H1 (cell line): ENCODE measurements around the gene ZRANB3. TPM values are rescaled to one million over a fixed set of nuclear protein-coding genes. Genes with fewer than 3 reads are reported as not detected.

Experiments
- CTCF ChIA-PET: fragments of 300-600 bp; sonication (Branson Sonifier 250); formaldehyde crosslinking; loops from one replicate; lab custom pipeline; 2021; ENCODE audit not compliant: partially characterized antibody; lab: Charles Lee
- POLR2A ChIA-PET: fragments of 300-600 bp; sonication (Branson Sonifier 250); formaldehyde crosslinking; loops from one replicate; lab custom pipeline; 2021; ENCODE audit warnings: inconsistent platforms; ENCODE audit not compliant: partially characterized antibody; lab: Charles Lee
- DNase-seq, 2 experiments: peaks; one replicate each; pipeline versions ENCODE4 v3.0.0 to v3.0.0-alpha.2; 2010 to 2022; ENCODE audit warnings: low spot score in 2 of 2, low read depth in 1 of 2, mixed read lengths in 1 of 2
- FAIRE-seq: peaks from 2 replicates; lab custom pipeline; 2011; peaks lifted over from hg19 to GRCh38; lab: Jason Lieb, UNC
- H2AFZ ChIP-seq: 2 replicates; pipeline ENCODE4 v1.8.1; 2012; ENCODE audit warnings: low read length, inconsistent platforms
- H2AK5ac ChIP-seq: 2 replicates; pipeline ENCODE4 v1.6.1; 2013; ENCODE audit warnings: low read depth, low read length
- H2BK120ac ChIP-seq: replicated peaks from 2 replicates; pipeline ENCODE3; 2013; ENCODE audit warnings: low read depth, low read length, inconsistent platforms
- H2BK12ac ChIP-seq: 2 replicates; pipeline ENCODE4 v1.6.1; 2013; ENCODE audit warnings: low read depth, low read length
- H2BK15ac ChIP-seq: 2 replicates; pipeline ENCODE4 v1.6.1; 2013; ENCODE audit warnings: low read length
- H2BK20ac ChIP-seq: 2 replicates; pipeline ENCODE4 v1.6.1; 2013; ENCODE audit warnings: low read length
- H2BK5ac ChIP-seq: 2 replicates; pipeline ENCODE4 v1.6.1; 2013; ENCODE audit warnings: low read depth, low read length
- H3K14ac ChIP-seq: 2 replicates; pipeline ENCODE4 v1.6.1; 2013; ENCODE audit warnings: inconsistent platforms; ENCODE audit not compliant: insufficient read length
- H3K18ac ChIP-seq: 2 replicates; pipeline ENCODE4 v1.6.1; 2013; ENCODE audit warnings: low read length; ENCODE audit errors: extremely low read depth
- H3K23ac ChIP-seq: 2 replicates; pipeline ENCODE4 v1.6.1; 2013; ENCODE audit warnings: inconsistent platforms; ENCODE audit not compliant: insufficient read length
- H3K23me2 ChIP-seq: 2 replicates; pipeline ENCODE4 v1.6.1; 2013; ENCODE audit warnings: low read depth, low read length
- H3K27ac ChIP-seq: 2 replicates; pipeline ENCODE4 v1.6.1; 2011; ENCODE audit warnings: low read depth, low read length, inconsistent platforms
- H3K27me3 ChIP-seq, 4 experiments: replicated peaks in 1 of 4; 1 replicate in 1 of 4; 2 replicates in 3 of 4; pipeline versions ENCODE4 v1.6.1 to v1.8.1; 2011 to 2013; ENCODE audit warnings: low read length in 3 of 4, mild to moderate bottlenecking in 3 of 4, inconsistent platforms in 2 of 4, mixed read lengths in 2 of 4, moderate library complexity in 1 of 4; ENCODE audit not compliant: control insufficient read depth in 3 of 4, insufficient read depth in 3 of 4; ENCODE audit errors: extremely low read depth in 1 of 4
- H3K36me3 ChIP-seq, 4 experiments: 2 replicates each; pipeline versions ENCODE4 v1.6.1 to v1.8.1; 2011 to 2013; ENCODE audit warnings: mild to moderate bottlenecking in 4 of 4, low read length in 3 of 4, moderate library complexity in 2 of 4, control low read depth in 1 of 4, inconsistent platforms in 1 of 4; ENCODE audit not compliant: insufficient read depth in 4 of 4, control insufficient read depth in 2 of 4
- H3K4ac ChIP-seq: replicated peaks from 2 replicates; pipeline ENCODE3; 2013; ENCODE audit warnings: low read length, low read depth, mixed read lengths, inconsistent platforms; ENCODE audit not compliant: insufficient read length
- H3K4me1 ChIP-seq, 4 experiments: replicated peaks in 1 of 4; 1 replicate in 1 of 4; 2 replicates in 3 of 4; pipeline versions ENCODE4 v1.6.1 to v1.8.1; 2011 to 2013; ENCODE audit warnings: low read length in 3 of 4, inconsistent platforms in 2 of 4, mixed read lengths in 1 of 4; ENCODE audit not compliant: insufficient read depth in 4 of 4, control insufficient read depth in 3 of 4
- H3K4me2 ChIP-seq, 2 experiments: 2 replicates each; pipeline versions ENCODE4 v1.6.1 to v1.8.1; 2011 to 2013; ENCODE audit warnings: low read depth in 2 of 2, low read length in 2 of 2, control low read depth in 1 of 2, inconsistent platforms in 1 of 2, mild to moderate bottlenecking in 1 of 2; ENCODE audit not compliant: insufficient read depth in 1 of 2
- H3K4me3 ChIP-seq, 4 experiments: fragments of 200-600, 300-600 bp in 1 of 4; sonication (generic), shearing (Covaris generic), sonication (Bioruptor Twin) in 1 of 4; 2 replicates each; pipeline versions ENCODE4 v1.5.1 to v1.8.1; 2011 to 2016; ENCODE audit warnings: low read length in 4 of 4, low read depth in 3 of 4, control low read depth in 2 of 4, inconsistent platforms in 2 of 4, mild to moderate bottlenecking in 2 of 4, mixed read lengths in 1 of 4, moderate library complexity in 1 of 4; ENCODE audit not compliant: insufficient read depth in 2 of 4; ENCODE audit errors: extremely low read depth in 1 of 4
- H3K56ac ChIP-seq: replicated peaks from 2 replicates; pipeline ENCODE3; 2013; ENCODE audit warnings: low read depth, mild to moderate bottlenecking, mixed read lengths, low read length, inconsistent platforms; ENCODE audit not compliant: insufficient read length
- H3K79me1 ChIP-seq: 2 replicates; pipeline ENCODE4 v1.6.1; 2013; ENCODE audit warnings: low read depth, low read length, control low read depth
- H3K79me2 ChIP-seq, 2 experiments: 2 replicates each; pipeline versions ENCODE4 v1.6.1 to v1.8.1; 2012 to 2013; ENCODE audit warnings: low read length in 2 of 2, mild to moderate bottlenecking in 2 of 2, inconsistent platforms in 1 of 2; ENCODE audit not compliant: insufficient read depth in 2 of 2, control insufficient read depth in 1 of 2
- H3K9ac ChIP-seq, 4 experiments: replicated peaks in 1 of 4; 1 replicate in 1 of 4; 2 replicates in 3 of 4; pipeline versions ENCODE4 v1.6.1 to v1.8.1; 2011 to 2013; ENCODE audit warnings: low read depth in 3 of 4, low read length in 3 of 4, control low read depth in 2 of 4, mild to moderate bottlenecking in 2 of 4, moderate library complexity in 2 of 4, inconsistent platforms in 1 of 4; ENCODE audit errors: extremely low read depth in 1 of 4
- H3K9me3 ChIP-seq, 2 experiments: 2 replicates each; pipeline versions ENCODE4 v1.6.1 to v1.8.1; 2012 to 2013; ENCODE audit warnings: mild to moderate bottlenecking in 2 of 2, moderate library complexity in 2 of 2, control low read depth in 1 of 2, inconsistent platforms in 1 of 2, low read depth in 1 of 2, low read length in 1 of 2, mixed read lengths in 1 of 2; ENCODE audit not compliant: insufficient read depth in 2 of 2
- H4K20me1 ChIP-seq, 2 experiments: replicated peaks in 1 of 2; 2 replicates each; pipeline versions ENCODE3 to v1.8.1; 2011 to 2013; ENCODE audit warnings: inconsistent platforms in 2 of 2, low read length in 2 of 2, mild to moderate bottlenecking in 1 of 2; ENCODE audit not compliant: insufficient read depth in 2 of 2, control insufficient read depth in 1 of 2
- H4K5ac ChIP-seq: 2 replicates; pipeline ENCODE4 v1.6.1; 2013; ENCODE audit warnings: low read length, low read depth, mixed read lengths, inconsistent platforms; ENCODE audit not compliant: insufficient read length
- H4K8ac ChIP-seq: 2 replicates; pipeline ENCODE4 v1.8.0; 2013; ENCODE audit warnings: mild to moderate bottlenecking, moderate library complexity, low read length, inconsistent platforms; ENCODE audit not compliant: insufficient read depth; ENCODE audit errors: extremely low read depth
- H4K91ac ChIP-seq: replicated peaks from 2 replicates; pipeline ENCODE3; 2013; ENCODE audit warnings: low read length, mixed read lengths, inconsistent platforms; ENCODE audit not compliant: insufficient read length
- BRCA1 ChIP-seq: IDR thresholded peaks from 2 replicates; pipeline ENCODE4 v1.6.1; 2012; ENCODE audit warnings: low read depth, low read length, improper control_type of control experiment
- CBX5 ChIP-seq: fragments of 300-800, 300-1000 bp; sonication (generic); IDR thresholded peaks from 2 replicates; pipeline ENCODE4 v1.7.1; 2016; ENCODE audit warnings: antibody characterized with exemption, low read length, low read depth
- CEBPB ChIP-seq: IDR thresholded peaks from 2 replicates; pipeline ENCODE4 v1.6.1; 2012; ENCODE audit warnings: low read depth, low read length
- CREB1 ChIP-seq: IDR thresholded peaks from 2 replicates; pipeline ENCODE4 v1.6.1; 2012; ENCODE audit warnings: inconsistent platforms
- EGR1 ChIP-seq: IDR thresholded peaks from 2 replicates; pipeline ENCODE4 v1.6.1; 2011; ENCODE audit warnings: low read depth, low read length, borderline replicate concordance
- JUND ChIP-seq: IDR thresholded peaks from 2 replicates; pipeline ENCODE4 v1.6.1; 2011; ENCODE audit warnings: mild to moderate bottlenecking, improper control_type of control experiment, low read length
- KDM4A ChIP-seq: IDR thresholded peaks from one replicate; pipeline ENCODE4 v1.7.1; 2012; ENCODE audit warnings: low read depth, mild to moderate bottlenecking, moderate library complexity, low read length, inconsistent platforms; ENCODE audit not compliant: severe bottlenecking
- KDM5A ChIP-seq: fragments of 200-600 bp; IDR thresholded peaks from 2 replicates; pipeline ENCODE4 v1.7.1; 2012; ENCODE audit warnings: mild to moderate bottlenecking, low read length, inconsistent platforms, mixed read lengths
- SUZ12 ChIP-seq: fragments of 200-600 bp; sonication (generic); IDR thresholded peaks from 2 replicates; pipeline ENCODE4 v1.6.1; 2012; ENCODE audit warnings: mild to moderate bottlenecking, inconsistent platforms, low read length, moderate library complexity, mixed read lengths
- TCF12 ChIP-seq: IDR thresholded peaks from 2 replicates; pipeline ENCODE4 v1.6.1; 2011; ENCODE audit warnings: low read depth, mild to moderate bottlenecking, low read length
- YY1 ChIP-seq: IDR thresholded peaks from 2 replicates; pipeline ENCODE4 v1.6.1; 2011; ENCODE audit warnings: low read depth, mild to moderate bottlenecking, low read length
- WGBS, 2 experiments: shearing (Covaris generic) in 1 of 2; methylation state at CpG; one replicate each; pipeline versions ENCODE4 v1.1.6 to v1.1.7; 2013 to 2015; ENCODE audit warnings: low lambda C conversion rate in 2 of 2, mixed read lengths in 2 of 2, inconsistent platforms in 1 of 2, low coverage in 1 of 2, missing lambda C conversion rate in 1 of 2; ENCODE audit not compliant: insufficient replicate concordance in 2 of 2, insufficient coverage in 1 of 2, insufficient read length in 1 of 2; ENCODE audit errors: extremely low coverage in 1 of 2, missing lambda C conversion rate in 1 of 2; 5-methylcytosine and 5-hydroxymethylcytosine counted together
- polyA plus RNA-seq, 7 experiments: library from polyadenylated mRNA; depleted of rRNA in 3 of 7; stranded (reverse) in 5 of 7; unstranded in 2 of 7; fragments of >200 nt in 5 of 7; fragments of 200-250 nt in 2 of 7; gene quantifications; 1 replicate in 5 of 7; 2 replicates in 1 of 7; 4 replicates in 1 of 7; pipeline versions ENCODE4 v1.2.1 to v1.2.3, GENCODE V29; 2011 to 2013; ENCODE audit warnings: missing spikeins in 2 of 7, mixed read lengths in 2 of 7
- total RNA-seq: library from RNA; stranded (reverse); fragmentation: NEBNext Ultra II Directional; extraction: Animal tissue kit (Norgen Biotek cat#: 25700); gene quantifications from 2 replicates; pipeline ENCODE4 v1.2.1, GENCODE V29; 2021
- TF ChIP-seq, protein P1 (sequence below), 3 experiments: IDR thresholded peaks; 1 replicate in 2 of 3; 2 replicates in 1 of 3; pipeline versions ENCODE4 v1.5.1 to v1.6.1; 2011; ENCODE audit warnings: low read length in 3 of 3, mild to moderate bottlenecking in 3 of 3, inconsistent platforms in 2 of 3, low read depth in 1 of 3, moderate library complexity in 1 of 3; ENCODE audit not compliant: insufficient read depth in 1 of 3; ENCODE audit errors: control extremely low read depth in 1 of 3

The ZRANB3 gene
- total and polyA plus RNA-seq, 2 of the 8 experiments (the other 6 are each of a cell fraction or from before 2014, with no cell fraction given), result 4.5 to 19.3 TPM

DNA sequence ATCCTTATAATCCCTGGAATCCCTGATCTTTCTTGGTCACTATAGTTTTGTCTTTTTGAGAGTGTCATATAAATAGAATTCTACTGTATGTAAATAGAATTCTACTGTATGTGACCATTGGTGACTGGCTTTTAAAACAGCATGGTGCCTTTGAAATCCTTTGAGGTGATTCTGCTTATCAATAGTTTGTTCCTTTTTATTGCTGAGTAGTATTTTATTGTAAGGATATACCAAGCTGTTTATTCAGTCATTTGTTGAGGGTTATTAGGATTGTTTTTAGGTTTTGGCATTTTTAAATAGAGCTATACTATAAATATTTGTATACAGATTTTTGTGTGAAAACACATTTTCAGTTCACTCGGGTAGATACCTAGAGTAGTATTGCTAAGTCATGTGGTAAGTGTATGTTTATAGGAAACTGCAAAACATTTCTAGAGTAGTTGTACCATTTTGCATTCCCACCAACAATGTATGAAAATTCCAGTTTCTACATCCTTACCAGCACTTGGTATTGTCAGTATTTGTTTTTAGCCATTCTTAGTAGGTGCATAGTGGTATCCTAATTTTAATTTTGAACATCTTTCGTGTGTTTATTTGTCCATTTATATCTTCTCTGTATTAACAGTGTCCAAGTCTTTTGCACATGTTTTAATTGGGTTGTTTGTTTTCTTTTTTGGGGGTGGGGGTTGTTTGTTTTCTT, 433.3 kb downstream of the ZRANB3 start:
- Histone ChIP-seq H2AFZ (no peak overlapping the region), H2BK5ac (no peak overlapping the region), H3K9me3 (0 out of 4 replicates have a peak, but pooled peaks cover 0 to 2% of the 10 kb centered on the region in 2 experiments), H3K14ac (no peak overlapping the region), H2BK20ac (no peak overlapping the region), H4K8ac (no peak overlapping the region), H3K4me2 (no peak overlapping the region), H3K56ac (no peak overlapping the region), H3K4me1 (no peaks in the 10 kb centered on the region), H4K20me1 (peaks cover 0 to 2% of the 10 kb centered on the region in 2 experiments), H3K27me3 (no peaks in the 10 kb centered on the region), H3K36me3 (peaks cover 0 to 11% (median 0%) of the 10 kb centered on the region in 4 experiments; a peak in 3 of 8 replicates), H3K27ac (no peak overlapping the region), H3K79me2 (no peaks in the 10 kb centered on the region), H3K23me2 (no peaks in the 10 kb centered on the region), H2AK5ac (no peak overlapping the region), H4K91ac (no peak overlapping the region), H3K9ac (no peak overlapping the region), H2BK15ac (no peak overlapping the region), H2BK120ac (no peak overlapping the region), H3K4ac (no peak overlapping the region), H3K4me3 (no peak overlapping the region), H3K79me1 (no peaks in the 10 kb centered on the region; the same call in 1 of the 2 replicates), H2BK12ac (no peak overlapping the region), H4K5ac (no peak overlapping the region), H3K23ac (no peak overlapping the region), H3K18ac (no peak overlapping the region)
- FAIRE-seq (no peak), DNase-seq (no peak)
- ChIA-PET CTCF (interaction anchor here (0.6 to 1.4 kb wide), 2 partner anchors 55 to 67 kb away, joined by 3 read pairs; no protein-coding TSS in a partner anchor), POLR2A (no interaction called here)
- WGBS, 2 experiments, result 83% methylated on average over 2 of the region's 2 CpGs; no CpG with 5 or more reads in 1 of the 2 experiments
- TF ChIP-seq CREB1 (no peak), EGR1 (no peak), BRCA1 (no peak), KDM4A (no peak), YY1 (no peak), KDM5A (no peak), SUZ12 (no peak), TCF12 (no peak), CEBPB (no peak), JUND (no peak), CBX5 (no peak)
- TF ChIP-seq, protein P1, sequence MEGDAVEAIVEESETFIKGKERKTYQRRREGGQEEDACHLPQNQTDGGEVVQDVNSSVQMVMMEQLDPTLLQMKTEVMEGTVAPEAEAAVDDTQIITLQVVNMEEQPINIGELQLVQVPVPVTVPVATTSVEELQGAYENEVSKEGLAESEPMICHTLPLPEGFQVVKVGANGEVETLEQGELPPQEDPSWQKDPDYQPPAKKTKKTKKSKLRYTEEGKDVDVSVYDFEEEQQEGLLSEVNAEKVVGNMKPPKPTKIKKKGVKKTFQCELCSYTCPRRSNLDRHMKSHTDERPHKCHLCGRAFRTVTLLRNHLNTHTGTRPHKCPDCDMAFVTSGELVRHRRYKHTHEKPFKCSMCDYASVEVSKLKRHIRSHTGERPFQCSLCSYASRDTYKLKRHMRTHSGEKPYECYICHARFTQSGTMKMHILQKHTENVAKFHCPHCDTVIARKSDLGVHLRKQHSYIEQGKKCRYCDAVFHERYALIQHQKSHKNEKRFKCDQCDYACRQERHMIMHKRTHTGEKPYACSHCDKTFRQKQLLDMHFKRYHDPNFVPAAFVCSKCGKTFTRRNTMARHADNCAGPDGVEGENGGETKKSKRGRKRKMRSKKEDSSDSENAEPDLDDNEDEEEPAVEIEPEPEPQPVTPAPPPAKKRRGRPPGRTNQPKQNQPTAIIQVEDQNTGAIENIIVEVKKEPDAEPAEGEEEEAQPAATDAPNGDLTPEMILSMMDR (IDR thresholded peaks at IDR 0.05; ENCODE audit: control extremely low read depth in 1 of 3, insufficient read depth in 1 of 3, low read depth in 1 of 3, low read length in 3 of 3), result no peak
